SK-N-SH (cell line): ENCODE results near the gene EIF4H.

ENCODE experiments used
- CHD2 ChIP-seq: fragments of 150-350 bp; IDR thresholded peaks from 2 replicates; pipeline ENCODE4 v1.6.1; 2018; ENCODE audit warnings: low read length; ENCODE audit not compliant: partially characterized antibody
- EZH2phosphoT487 ChIP-seq: fragments of 200-600 bp; sonication (generic); IDR thresholded peaks from 2 replicates; pipeline ENCODE4 v1.6.1; 2017; ENCODE audit warnings: low read depth, mixed run types, mild to moderate bottlenecking, antibody characterized with exemption, moderate library complexity, borderline replicate concordance
- MXI1 ChIP-seq: IDR thresholded peaks from 2 replicates; pipeline ENCODE4 v1.6.1; 2012; ENCODE audit warnings: mild to moderate bottlenecking, low read depth, low read length, improper control_type of control experiment
- NRF1 ChIP-seq: IDR thresholded peaks from 2 replicates; pipeline ENCODE4 v1.6.1; 2012; ENCODE audit warnings: low read depth, mild to moderate bottlenecking, low read length
- POLR2AphosphoS5 ChIP-seq: IDR thresholded peaks from 2 replicates; pipeline ENCODE4 v1.6.1; 2012; ENCODE audit warnings: low read depth, low read length
- RAD21 ChIP-seq: IDR thresholded peaks from 2 replicates; pipeline ENCODE4 v1.6.1; 2012; ENCODE audit warnings: mild to moderate bottlenecking, low read length
- RFX5 ChIP-seq: IDR thresholded peaks from 2 replicates; pipeline ENCODE4 v1.6.1; 2012; ENCODE audit warnings: mild to moderate bottlenecking, improper control_type of control experiment, low read length
- RXRA ChIP-seq: IDR thresholded peaks from 2 replicates; pipeline ENCODE4 v1.4.0; 2012; ENCODE audit warnings: low read depth, mild to moderate bottlenecking, borderline replicate concordance
- SIN3A ChIP-seq: IDR thresholded peaks from 2 replicates; pipeline ENCODE4 v1.6.1; 2012; ENCODE audit warnings: low read depth, mild to moderate bottlenecking, low read length, moderate library complexity, borderline replicate concordance
- TAF1 ChIP-seq: IDR thresholded peaks from 2 replicates; pipeline ENCODE4 v1.6.1; 2012; ENCODE audit warnings: low read depth, mild to moderate bottlenecking, low read length, moderate library complexity, borderline replicate concordance
- TF ChIP-seq, protein P1 (sequence below): fragments of 200-600 bp; sonication (generic); IDR thresholded peaks from 2 replicates; pipeline ENCODE4 v1.6.1; 2017; ENCODE audit warnings: antibody characterized with exemption, mild to moderate bottlenecking, moderate library complexity
- TF ChIP-seq, protein P2 (sequence below): IDR thresholded peaks from 2 replicates; pipeline ENCODE4 v1.6.1; 2012; ENCODE audit warnings: mild to moderate bottlenecking, low read depth, low read length, moderate library complexity
- TF ChIP-seq, protein P3 (sequence below): IDR thresholded peaks from 2 replicates; pipeline ENCODE4; 2012

DNA sequence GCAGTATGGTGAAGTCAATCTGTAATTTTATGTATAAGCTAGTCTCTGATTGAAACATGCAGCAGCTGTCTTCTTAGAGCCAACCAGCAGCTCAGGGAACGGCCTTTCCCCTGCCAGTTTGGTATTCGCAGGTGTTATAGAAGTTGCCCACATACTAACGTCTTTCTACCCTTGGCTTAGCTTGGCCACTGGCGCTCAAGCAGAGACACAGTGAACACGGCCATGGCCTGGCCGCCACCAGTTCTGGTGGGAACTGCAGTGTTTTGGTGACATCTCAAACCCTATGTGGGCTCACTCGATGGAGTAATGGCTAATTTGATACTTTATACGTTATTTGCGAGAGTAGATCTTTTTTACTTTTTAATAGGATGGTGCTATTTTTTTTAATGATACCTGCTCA lies 17.1 kb downstream of the EIF4H start:
- TF ChIP-seq, protein P1, sequence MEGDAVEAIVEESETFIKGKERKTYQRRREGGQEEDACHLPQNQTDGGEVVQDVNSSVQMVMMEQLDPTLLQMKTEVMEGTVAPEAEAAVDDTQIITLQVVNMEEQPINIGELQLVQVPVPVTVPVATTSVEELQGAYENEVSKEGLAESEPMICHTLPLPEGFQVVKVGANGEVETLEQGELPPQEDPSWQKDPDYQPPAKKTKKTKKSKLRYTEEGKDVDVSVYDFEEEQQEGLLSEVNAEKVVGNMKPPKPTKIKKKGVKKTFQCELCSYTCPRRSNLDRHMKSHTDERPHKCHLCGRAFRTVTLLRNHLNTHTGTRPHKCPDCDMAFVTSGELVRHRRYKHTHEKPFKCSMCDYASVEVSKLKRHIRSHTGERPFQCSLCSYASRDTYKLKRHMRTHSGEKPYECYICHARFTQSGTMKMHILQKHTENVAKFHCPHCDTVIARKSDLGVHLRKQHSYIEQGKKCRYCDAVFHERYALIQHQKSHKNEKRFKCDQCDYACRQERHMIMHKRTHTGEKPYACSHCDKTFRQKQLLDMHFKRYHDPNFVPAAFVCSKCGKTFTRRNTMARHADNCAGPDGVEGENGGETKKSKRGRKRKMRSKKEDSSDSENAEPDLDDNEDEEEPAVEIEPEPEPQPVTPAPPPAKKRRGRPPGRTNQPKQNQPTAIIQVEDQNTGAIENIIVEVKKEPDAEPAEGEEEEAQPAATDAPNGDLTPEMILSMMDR = no peak
- TF ChIP-seq EZH2phosphoT487 = no peak
- TF ChIP-seq, protein P2, sequence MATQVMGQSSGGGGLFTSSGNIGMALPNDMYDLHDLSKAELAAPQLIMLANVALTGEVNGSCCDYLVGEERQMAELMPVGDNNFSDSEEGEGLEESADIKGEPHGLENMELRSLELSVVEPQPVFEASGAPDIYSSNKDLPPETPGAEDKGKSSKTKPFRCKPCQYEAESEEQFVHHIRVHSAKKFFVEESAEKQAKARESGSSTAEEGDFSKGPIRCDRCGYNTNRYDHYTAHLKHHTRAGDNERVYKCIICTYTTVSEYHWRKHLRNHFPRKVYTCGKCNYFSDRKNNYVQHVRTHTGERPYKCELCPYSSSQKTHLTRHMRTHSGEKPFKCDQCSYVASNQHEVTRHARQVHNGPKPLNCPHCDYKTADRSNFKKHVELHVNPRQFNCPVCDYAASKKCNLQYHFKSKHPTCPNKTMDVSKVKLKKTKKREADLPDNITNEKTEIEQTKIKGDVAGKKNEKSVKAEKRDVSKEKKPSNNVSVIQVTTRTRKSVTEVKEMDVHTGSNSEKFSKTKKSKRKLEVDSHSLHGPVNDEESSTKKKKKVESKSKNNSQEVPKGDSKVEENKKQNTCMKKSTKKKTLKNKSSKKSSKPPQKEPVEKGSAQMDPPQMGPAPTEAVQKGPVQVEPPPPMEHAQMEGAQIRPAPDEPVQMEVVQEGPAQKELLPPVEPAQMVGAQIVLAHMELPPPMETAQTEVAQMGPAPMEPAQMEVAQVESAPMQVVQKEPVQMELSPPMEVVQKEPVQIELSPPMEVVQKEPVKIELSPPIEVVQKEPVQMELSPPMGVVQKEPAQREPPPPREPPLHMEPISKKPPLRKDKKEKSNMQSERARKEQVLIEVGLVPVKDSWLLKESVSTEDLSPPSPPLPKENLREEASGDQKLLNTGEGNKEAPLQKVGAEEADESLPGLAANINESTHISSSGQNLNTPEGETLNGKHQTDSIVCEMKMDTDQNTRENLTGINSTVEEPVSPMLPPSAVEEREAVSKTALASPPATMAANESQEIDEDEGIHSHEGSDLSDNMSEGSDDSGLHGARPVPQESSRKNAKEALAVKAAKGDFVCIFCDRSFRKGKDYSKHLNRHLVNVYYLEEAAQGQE = no peak
- no peak for TF ChIP-seq SIN3A
- no peak for TF ChIP-seq RAD21
- no peak for TF ChIP-seq RFX5
- no peak for TF ChIP-seq TAF1
- TF ChIP-seq, protein P3, sequence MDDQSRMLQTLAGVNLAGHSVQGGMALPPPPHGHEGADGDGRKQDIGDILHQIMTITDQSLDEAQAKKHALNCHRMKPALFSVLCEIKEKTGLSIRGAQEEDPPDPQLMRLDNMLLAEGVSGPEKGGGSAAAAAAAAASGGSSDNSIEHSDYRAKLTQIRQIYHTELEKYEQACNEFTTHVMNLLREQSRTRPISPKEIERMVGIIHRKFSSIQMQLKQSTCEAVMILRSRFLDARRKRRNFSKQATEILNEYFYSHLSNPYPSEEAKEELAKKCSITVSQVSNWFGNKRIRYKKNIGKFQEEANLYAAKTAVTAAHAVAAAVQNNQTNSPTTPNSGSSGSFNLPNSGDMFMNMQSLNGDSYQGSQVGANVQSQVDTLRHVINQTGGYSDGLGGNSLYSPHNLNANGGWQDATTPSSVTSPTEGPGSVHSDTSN = no peak
- TF ChIP-seq RXRA = no peak
- TF ChIP-seq POLR2AphosphoS5 = no peak
- TF ChIP-seq MXI1 = no peak
- no peak for TF ChIP-seq NRF1
- no peak for TF ChIP-seq CHD2
